ENCODE data around the gene CFAP299. TPM values are rescaled to one million over a fixed set of nuclear protein-coding genes. Genes with fewer than 3 reads are reported as not detected.

CFAP299 gene
- total RNA-seq, 3 donors from 2014 or later, result under 0.01 to 0.15 TPM; not detected in 1

DNA sequence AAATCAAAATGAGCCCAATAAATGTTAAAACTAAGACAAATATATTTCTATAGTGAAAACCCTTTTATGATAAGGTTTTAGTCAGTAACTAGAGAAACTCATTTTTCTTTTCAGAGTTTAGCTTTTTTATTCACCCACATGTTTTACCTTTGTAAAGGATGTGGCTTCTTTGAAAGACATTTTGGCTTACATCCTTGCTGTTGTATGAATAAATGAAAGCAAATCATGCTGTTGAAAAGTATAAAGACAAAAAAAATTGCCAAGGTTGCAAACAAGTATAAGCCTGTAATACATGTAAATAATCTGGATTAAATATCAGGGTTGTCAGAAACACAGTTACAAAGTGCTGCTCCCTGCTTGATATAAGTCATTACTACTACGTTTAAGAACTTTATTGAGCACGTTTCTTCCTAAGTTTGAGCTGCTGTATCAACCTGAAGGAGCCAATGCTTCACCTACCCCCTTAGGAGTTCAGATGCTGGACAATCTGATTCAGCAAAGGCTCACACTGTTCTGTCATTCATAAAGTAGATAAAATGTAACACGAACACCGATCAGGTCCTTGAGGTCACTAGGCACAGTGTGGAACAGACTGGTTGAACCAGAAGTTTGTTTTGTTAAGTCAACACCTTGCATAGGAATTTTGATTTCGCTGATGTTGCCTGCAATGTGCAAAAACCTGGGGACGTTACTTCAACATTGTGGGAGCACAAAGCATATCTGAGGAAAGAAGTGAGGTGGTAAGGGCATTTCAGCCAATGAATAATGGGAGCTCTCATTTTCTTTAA lies 373.7 kb downstream of the CFAP299 start:
- Histone ChIP-seq H3K36me3 (no peaks in the 10 kb centered on the region), H3K4me1 (no peaks in the 10 kb centered on the region), H3K9me3 (no peaks in the 10 kb centered on the region), H3K27me3 (no peaks in the 10 kb centered on the region), H3K27ac (no peak overlapping the region), H3K4me3 (no peak overlapping the region)
- TF ChIP-seq POLR2A (IDR thresholded peaks at IDR 0.05) (no peak), POLR2AphosphoS5 (IDR thresholded peaks at IDR 0.05) (no peak)
- TF ChIP-seq, protein P1, sequence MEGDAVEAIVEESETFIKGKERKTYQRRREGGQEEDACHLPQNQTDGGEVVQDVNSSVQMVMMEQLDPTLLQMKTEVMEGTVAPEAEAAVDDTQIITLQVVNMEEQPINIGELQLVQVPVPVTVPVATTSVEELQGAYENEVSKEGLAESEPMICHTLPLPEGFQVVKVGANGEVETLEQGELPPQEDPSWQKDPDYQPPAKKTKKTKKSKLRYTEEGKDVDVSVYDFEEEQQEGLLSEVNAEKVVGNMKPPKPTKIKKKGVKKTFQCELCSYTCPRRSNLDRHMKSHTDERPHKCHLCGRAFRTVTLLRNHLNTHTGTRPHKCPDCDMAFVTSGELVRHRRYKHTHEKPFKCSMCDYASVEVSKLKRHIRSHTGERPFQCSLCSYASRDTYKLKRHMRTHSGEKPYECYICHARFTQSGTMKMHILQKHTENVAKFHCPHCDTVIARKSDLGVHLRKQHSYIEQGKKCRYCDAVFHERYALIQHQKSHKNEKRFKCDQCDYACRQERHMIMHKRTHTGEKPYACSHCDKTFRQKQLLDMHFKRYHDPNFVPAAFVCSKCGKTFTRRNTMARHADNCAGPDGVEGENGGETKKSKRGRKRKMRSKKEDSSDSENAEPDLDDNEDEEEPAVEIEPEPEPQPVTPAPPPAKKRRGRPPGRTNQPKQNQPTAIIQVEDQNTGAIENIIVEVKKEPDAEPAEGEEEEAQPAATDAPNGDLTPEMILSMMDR (IDR thresholded peaks at IDR 0.05), result no peak
- intact Hi-C loops (cut with DNase I; ENCODE audit: low total_unique reads), result no loop called here
- no peak for DNase-seq (ENCODE audit: low spot score in 2 of 2)

DNA sequence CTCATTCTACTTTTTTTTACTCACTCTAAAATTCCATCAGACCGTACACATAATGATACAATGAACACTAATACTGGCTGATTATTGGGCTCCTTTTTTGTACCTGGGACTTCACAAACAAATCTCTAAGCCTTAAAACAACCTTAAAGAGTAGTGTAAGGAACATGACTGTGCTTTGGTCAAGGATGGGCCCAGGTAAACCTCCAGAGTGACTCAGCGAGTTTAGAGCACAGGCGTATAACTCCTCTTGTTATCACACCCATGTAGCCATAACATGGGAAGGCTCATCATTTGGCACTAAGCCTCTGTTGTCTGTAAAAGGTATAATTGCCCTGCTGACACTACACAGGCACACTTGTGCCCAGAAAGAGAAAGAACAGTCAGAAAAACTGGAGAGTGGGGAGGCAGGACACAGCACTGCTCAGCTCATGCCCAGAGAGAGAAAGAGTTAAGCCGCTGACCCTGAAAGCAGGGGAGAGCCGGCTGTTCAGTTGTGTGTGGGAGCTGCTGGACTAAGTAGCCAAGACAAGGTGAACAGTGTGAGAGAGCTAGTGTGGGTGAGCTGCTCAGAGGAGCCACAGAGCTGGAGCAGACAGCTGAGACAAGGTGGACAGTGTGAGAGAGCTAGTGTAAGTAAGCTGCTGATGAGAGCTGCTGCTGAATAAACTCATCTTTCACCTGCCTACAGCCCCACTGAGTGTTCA lies 375.4 kb downstream of the CFAP299 start:
- Histone ChIP-seq H3K27me3 (no peaks in the 10 kb centered on the region), H3K36me3 (no peaks in the 10 kb centered on the region), H3K27ac (no peak overlapping the region), H3K9me3 (no peaks in the 10 kb centered on the region), H3K4me3 (no peak overlapping the region), H3K4me1 (no peaks in the 10 kb centered on the region)
- intact Hi-C loops (cut with DNase I; ENCODE audit: low total_unique reads), result no loop called here
- DNase-seq (ENCODE audit: low spot score in 2 of 2), result no peak
- TF ChIP-seq POLR2AphosphoS5 (IDR thresholded peaks at IDR 0.05) (no peak), POLR2A (IDR thresholded peaks at IDR 0.05) (no peak)
- TF ChIP-seq, protein P1 (IDR thresholded peaks at IDR 0.05), result no peak

DNA sequence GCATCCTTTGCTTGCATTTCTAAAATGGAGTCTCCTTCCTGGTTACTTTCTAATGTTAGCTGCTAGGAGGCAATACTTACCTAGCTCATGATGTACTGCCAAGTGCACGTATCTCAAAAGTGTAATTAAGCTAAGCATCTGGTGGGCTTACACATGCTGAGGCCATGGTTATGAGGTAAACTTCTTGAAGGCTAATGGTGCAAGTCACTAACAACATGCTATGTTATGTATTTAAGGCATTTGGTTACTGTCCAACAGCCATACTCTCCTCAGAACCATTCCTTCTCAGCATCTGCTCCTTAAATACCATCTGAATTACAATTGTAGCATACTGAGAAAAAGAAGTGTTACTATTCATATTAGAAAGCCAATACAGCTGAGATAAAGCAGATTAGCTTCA lies 376.4 kb downstream of the CFAP299 start:
- Histone ChIP-seq H3K9me3 (no peaks in the 10 kb centered on the region), H3K27ac (no peak overlapping the region), H3K4me1 (no peaks in the 10 kb centered on the region), H3K27me3 (no peaks in the 10 kb centered on the region), H3K36me3 (no peaks in the 10 kb centered on the region), H3K4me3 (no peak overlapping the region)
- intact Hi-C loops (cut with DNase I; ENCODE audit: low total_unique reads), result no loop called here
- no peak for TF ChIP-seq POLR2A (IDR thresholded peaks at IDR 0.05)
- TF ChIP-seq, protein P1 (IDR thresholded peaks at IDR 0.05), result no peak
- no peak for TF ChIP-seq POLR2AphosphoS5 (IDR thresholded peaks at IDR 0.05)
- DNase-seq (ENCODE audit: low spot score in 2 of 2), result no peak

DNA sequence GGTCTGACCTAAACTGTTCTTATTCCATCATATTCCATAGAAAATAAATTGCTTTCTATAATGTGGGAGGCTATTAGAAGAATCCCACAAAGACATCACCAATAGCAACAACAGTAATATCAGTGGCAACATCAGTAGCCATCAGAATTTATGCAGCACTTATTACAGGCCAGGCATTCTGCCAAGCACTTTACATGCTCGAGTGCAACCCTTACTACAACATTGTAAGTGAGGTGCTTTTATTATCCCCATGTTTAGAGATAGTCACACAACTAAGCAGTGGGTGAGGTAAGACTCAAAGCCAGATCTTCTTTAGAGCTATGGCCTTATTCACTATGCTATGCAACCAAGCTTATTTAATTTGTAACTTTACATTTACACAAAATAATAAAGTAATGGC lies 377.9 kb downstream of the CFAP299 start:
- H3K27me3 ChIP-seq, result no peaks in the 10 kb centered on the region
- H3K9me3 ChIP-seq, result no peaks in the 10 kb centered on the region
- no peaks in the 10 kb centered on the region for H3K36me3 ChIP-seq
- no peaks in the 10 kb centered on the region for H3K4me1 ChIP-seq
- no peak for DNase-seq (ENCODE audit: low spot score in 2 of 2)
- H3K27ac ChIP-seq, result no peak overlapping the region
- H3K4me3 ChIP-seq, result no peak overlapping the region
- intact Hi-C loops (cut with DNase I; ENCODE audit: low total_unique reads), result no loop called here
- TF ChIP-seq, protein P1 (IDR thresholded peaks at IDR 0.05), result no peak
- TF ChIP-seq POLR2A (IDR thresholded peaks at IDR 0.05) (no peak), POLR2AphosphoS5 (IDR thresholded peaks at IDR 0.05) (no peak)

DNA sequence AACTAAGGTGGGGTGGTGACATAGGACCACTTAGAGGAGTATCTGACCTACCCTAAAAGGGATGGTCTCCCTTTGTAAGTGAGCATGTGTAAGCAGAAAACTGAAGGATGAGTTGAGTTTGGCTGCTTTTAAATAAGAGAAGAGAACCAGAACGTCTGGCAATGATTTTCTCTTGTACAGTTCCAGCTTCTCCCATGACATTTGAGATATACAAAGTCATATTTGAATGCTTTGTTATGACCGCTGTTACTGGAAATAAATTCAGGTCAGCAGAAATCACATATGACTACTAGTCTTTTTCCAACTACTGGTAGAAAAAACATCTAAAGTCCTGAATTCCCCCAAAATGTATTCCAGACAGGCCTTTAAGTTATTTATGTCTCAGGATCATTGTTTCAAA lies 381.7 kb downstream of the CFAP299 start:
- TF ChIP-seq, protein P1 (IDR thresholded peaks at IDR 0.05), result no peak
- TF ChIP-seq POLR2AphosphoS5 (IDR thresholded peaks at IDR 0.05) (no peak), POLR2A (IDR thresholded peaks at IDR 0.05) (no peak)
- H3K4me3 ChIP-seq, result no peak overlapping the region
- H3K36me3 ChIP-seq, result no peaks in the 10 kb centered on the region
- no peaks in the 10 kb centered on the region for H3K4me1 ChIP-seq
- H3K27ac ChIP-seq, result no peak overlapping the region
- H3K9me3 ChIP-seq, result peaks cover 9 to 34% of the 10 kb centered on the region in 2 donors
- intact Hi-C loops (cut with DNase I; ENCODE audit: low total_unique reads), result no loop called here
- H3K27me3 ChIP-seq, result no peaks in the 10 kb centered on the region
- DNase-seq (ENCODE audit: low spot score in 2 of 2), result no peak
